ENCODE results near the gene UBASH3B. TPM values are rescaled to one million over a fixed set of nuclear protein-coding genes. Genes with fewer than 3 reads are reported as not detected.

Gene UBASH3B
- total RNA-seq, 1 donor from 2014 or later, result 2.6 TPM

- DNase-seq, result no peak
Measured at GRCh38 chr11:122755409-122755808, 99.9 kb downstream of the UBASH3B start.

- no peak for DNase-seq
Measured at GRCh38 chr11:122755941-122756340, 100.4 kb downstream of the UBASH3B start.

GRCh38 chr11:122756417-122756816 is 100.9 kb downstream of the UBASH3B start:
- DNase-seq, result no peak

GRCh38 chr11:122757201-122757600 is 101.7 kb downstream of the UBASH3B start:
- no peak for DNase-seq

- DNase-seq, result no peak
Measured at GRCh38 chr11:122758339-122758738, 102.8 kb downstream of the UBASH3B start.

- DNase-seq, result peak; percentile 87
Measured at GRCh38 chr11:122758974-122759373, 103.5 kb downstream of the UBASH3B start.

GRCh38 chr11:122763108-122763507 is 107.6 kb downstream of the UBASH3B start:
- DNase-seq, result no peak

- no peak for DNase-seq
Measured at GRCh38 chr11:122764371-122765090, 109.0 kb downstream of the UBASH3B start.

- DNase-seq, result no peak
Measured at GRCh38 chr11:122765487-122766131, 110.1 kb downstream of the UBASH3B start.

GRCh38 chr11:122769126-122769780 is 113.7 kb downstream of the UBASH3B start:
- no peak for DNase-seq

- no peak for DNase-seq
Measured at GRCh38 chr11:122772945-122773344, 117.4 kb downstream of the UBASH3B start.

- DNase-seq, result no peak
Measured at GRCh38 chr11:122773781-122774266, 118.3 kb downstream of the UBASH3B start.

- DNase-seq, result no peak
Measured at GRCh38 chr11:122775675-122776271, 120.3 kb downstream of the UBASH3B start.

- no peak for DNase-seq
Measured at GRCh38 chr11:122776546-122776945, 121.0 kb downstream of the UBASH3B start.

GRCh38 chr11:122777343-122777742 is 121.8 kb downstream of the UBASH3B start:
- DNase-seq, result peak; percentile 38

GRCh38 chr11:122778148-122778547 is 122.6 kb downstream of the UBASH3B start:
- DNase-seq, result peak; percentile 65

GRCh38 chr11:122779047-122779629 is 123.6 kb downstream of the UBASH3B start:
- no peak for DNase-seq

GRCh38 chr11:122780296-122780949 is 124.9 kb downstream of the UBASH3B start:
- no peak for DNase-seq

- peak; percentile 96 for DNase-seq
Measured at GRCh38 chr11:122781378-122782195, 126.1 kb downstream of the UBASH3B start.

- no peak for DNase-seq
Measured at GRCh38 chr11:122782222-122782621, 126.7 kb downstream of the UBASH3B start.

GRCh38 chr11:122784325-122784955 is 128.9 kb downstream of the UBASH3B start:
- DNase-seq, result peak; percentile 78
